Osteocyte (in vitro differentiated cells): ENCODE results near the gene STK16. TPM values are rescaled to one million over a fixed set of nuclear protein-coding genes. Genes with fewer than 3 reads are reported as not detected.

Experiments used
- DNase-seq: peaks from one replicate; pipeline ENCODE4 v3.0.0; 2021; ENCODE audit warnings: mixed read lengths; ENCODE audit not compliant: unreplicated experiment; ENCODE audit errors: extremely low spot score
- H3K27ac Mint-ChIP-seq: one replicate; pipeline ENCODE4 v1.8.0; 2021; ENCODE audit warnings: mild to moderate bottlenecking, mixed read lengths; ENCODE audit not compliant: unreplicated experiment
- H3K27me3 Mint-ChIP-seq: one replicate; pipeline ENCODE4 v1.8.0; 2021; ENCODE audit warnings: mixed read lengths; ENCODE audit not compliant: unreplicated experiment
- H3K36me3 Mint-ChIP-seq: one replicate; pipeline ENCODE4 v1.8.0; 2021; ENCODE audit warnings: mixed read lengths; ENCODE audit not compliant: unreplicated experiment
- H3K4me1 Mint-ChIP-seq: one replicate; pipeline ENCODE4 v1.8.0; 2021; ENCODE audit warnings: mixed read lengths; ENCODE audit not compliant: unreplicated experiment
- H3K4me3 Mint-ChIP-seq: one replicate; pipeline ENCODE4 v1.8.0; 2021; ENCODE audit warnings: mild to moderate bottlenecking, moderate library complexity, mixed read lengths; ENCODE audit not compliant: unreplicated experiment
- H3K9me3 Mint-ChIP-seq: one replicate; pipeline ENCODE4 v1.8.0; 2021; ENCODE audit warnings: mixed read lengths; ENCODE audit not compliant: unreplicated experiment
- CTCF ChIP-seq: fragments of 200-600 bp; sonication (generic); IDR thresholded peaks from 2 replicates; pipeline ENCODE4 v1.5.0; 2021; ENCODE audit warnings: antibody characterized with exemption, mild to moderate bottlenecking, moderate library complexity
- total RNA-seq: library from RNA; stranded (reverse); gene quantifications from 2 replicates; pipeline ENCODE4 v1.2.1, GENCODE V29; 2021

STK16 gene
- total RNA-seq, 1 donor from 2014 or later: 28.3 TPM

GRCh38 chr2:219266886-219267285 is 21.6 kb downstream of the STK16 start:
- H3K9me3 Mint-ChIP-seq: no peaks in the 10 kb centered on the region
- no peaks in the 10 kb centered on the region for H3K36me3 Mint-ChIP-seq
- peaks cover 8% of the 10 kb centered on the region for H3K27me3 Mint-ChIP-seq
- H3K4me1 Mint-ChIP-seq: no peaks in the 10 kb centered on the region
- no peak overlapping the region for H3K27ac Mint-ChIP-seq
- TF ChIP-seq CTCF: no peak
- H3K4me3 Mint-ChIP-seq: no peak overlapping the region
- DNase-seq: no peak

- Mint-ChIP-seq H3K4me1 (no peaks in the 10 kb centered on the region), H3K4me3 (no peak overlapping the region), H3K9me3 (no peaks in the 10 kb centered on the region), H3K27ac (no peak overlapping the region), H3K27me3 (peaks cover 4% of the 10 kb centered on the region), H3K36me3 (no peaks in the 10 kb centered on the region)
- no peak for TF ChIP-seq CTCF
- no peak for DNase-seq
These were observed 23.0 kb downstream of the STK16 start for GRCh38 chr2:219268294-219268693.

GRCh38 chr2:219269362-219270054 is 24.2 kb downstream of the STK16 start:
- Mint-ChIP-seq H3K4me1 (peaks cover 10% of the 10 kb centered on the region), H3K36me3 (no peaks in the 10 kb centered on the region), H3K9me3 (no peaks in the 10 kb centered on the region), H3K27me3 (peaks cover 4% of the 10 kb centered on the region), H3K27ac (no peak overlapping the region), H3K4me3 (no peak overlapping the region)
- DNase-seq: no peak
- TF ChIP-seq CTCF: no peak

- H3K4me1 Mint-ChIP-seq: peaks cover 14% of the 10 kb centered on the region
- no peak overlapping the region for H3K27ac Mint-ChIP-seq
- TF ChIP-seq CTCF: no peak
- H3K4me3 Mint-ChIP-seq: no peak overlapping the region
- H3K27me3 Mint-ChIP-seq: no peaks in the 10 kb centered on the region
- no peak for DNase-seq
- no peaks in the 10 kb centered on the region for H3K36me3 Mint-ChIP-seq
- no peaks in the 10 kb centered on the region for H3K9me3 Mint-ChIP-seq
These were observed 24.7 kb downstream of the STK16 start for GRCh38 chr2:219270055-219270372.

GRCh38 chr2:219271021-219271420 is 25.7 kb downstream of the STK16 start:
- no peak overlapping the region for H3K27ac Mint-ChIP-seq
- no peak for DNase-seq
- TF ChIP-seq CTCF: no peak
- no peaks in the 10 kb centered on the region for H3K36me3 Mint-ChIP-seq
- no peak overlapping the region for H3K4me3 Mint-ChIP-seq
- H3K4me1 Mint-ChIP-seq: peaks cover 14% of the 10 kb centered on the region
- no peaks in the 10 kb centered on the region for H3K9me3 Mint-ChIP-seq
- no peaks in the 10 kb centered on the region for H3K27me3 Mint-ChIP-seq
